Nucleus accumbens (tissue), 56 donors: Measurements from ENCODE around the gene LEP.

Experiments
- DNase-seq, 56 donors: peaks; one replicate each; lab custom pipeline; 2025; lab: John Stamatoyannopoulos, UW

The LEP gene

GRCh38 chr7:128240696-128241386 lies at the start of gene LEP:
Gene LEP (plus strand): TSS chr7:128241278. CDS start chr7:128252019, 10,741 bp downstream.
- DNase-seq, result no peak

- DNase-seq, result no peak
Measured at GRCh38 chr7:128192497-128193142, 48.5 kb upstream of the LEP start.

- DNase-seq, result no peak
Measured at GRCh38 chr7:128194533-128195282, 46.4 kb upstream of the LEP start.

GRCh38 chr7:128197589-128197988 lies 43.5 kb upstream of the LEP start:
- no peak for DNase-seq

- DNase-seq, result no peak
Measured at GRCh38 chr7:128197989-128198580, 43.0 kb upstream of the LEP start.

- DNase-seq, result no peak
Measured at GRCh38 chr7:128200376-128200775, 40.7 kb upstream of the LEP start.

GRCh38 chr7:128201067-128201689 lies 39.9 kb upstream of the LEP start:
- peak in 1 of 56 donors; percentile 42 for DNase-seq

GRCh38 chr7:128201690-128202085 lies 39.4 kb upstream of the LEP start:
- no peak for DNase-seq

GRCh38 chr7:128202287-128202957 lies 38.7 kb upstream of the LEP start:
- no peak for DNase-seq

GRCh38 chr7:128203047-128203491 lies 38.0 kb upstream of the LEP start:
- DNase-seq, result peak in 9 of 56 donors; percentile 11 to 51 (median 28)

- DNase-seq, result no peak
Measured at GRCh38 chr7:128203710-128204214, 37.3 kb upstream of the LEP start.

- no peak for DNase-seq
Measured at GRCh38 chr7:128204455-128204854, 36.6 kb upstream of the LEP start.

GRCh38 chr7:128205068-128205467 lies 36.0 kb upstream of the LEP start:
- no peak for DNase-seq

GRCh38 chr7:128206017-128206746 lies 34.9 kb upstream of the LEP start:
- DNase-seq, result no peak

- no peak for DNase-seq
Measured at GRCh38 chr7:128206747-128207500, 34.2 kb upstream of the LEP start.

- no peak for DNase-seq
Measured at GRCh38 chr7:128207609-128208008, 33.5 kb upstream of the LEP start.

- peak in 49 of 56 donors; percentile 14 to 78 (median 48) for DNase-seq
Measured at GRCh38 chr7:128209229-128210035, 31.6 kb upstream of the LEP start.

- no peak for DNase-seq
Measured at GRCh38 chr7:128210036-128210347, 31.1 kb upstream of the LEP start.
